Measurements from ENCODE around the gene SIRT7. TPM values are rescaled to one million over a fixed set of nuclear protein-coding genes. Genes with fewer than 3 reads are reported as not detected.
"Not testable (repeated sequence)": the region's sequence is repeated elsewhere in the genome, so short reads cannot be mapped to it uniquely, and the experiment has no call there.

SIRT7 gene
- polyA plus RNA-seq, 12 donors = 4.1 to 15.8 (median 6.4) TPM; not detected in 1

GRCh38 chr17:81955756-81956544 lies 38.0 kb upstream of the SIRT7 start:
- DNase-seq = no peak

- no peak for DNase-seq
These were observed 37.2 kb upstream of the SIRT7 start for GRCh38 chr17:81955058-81955681.

- no peak for DNase-seq
These were observed 36.4 kb upstream of the SIRT7 start for GRCh38 chr17:81954131-81955057.

- DNase-seq = not testable (repeated sequence)
These were observed 35.5 kb upstream of the SIRT7 start for GRCh38 chr17:81953443-81953842.

- DNase-seq = no peak
These were observed 34.8 kb upstream of the SIRT7 start for GRCh38 chr17:81952792-81953228.

- no peak for DNase-seq
These were observed 34.1 kb upstream of the SIRT7 start for GRCh38 chr17:81951785-81952684.

GRCh38 chr17:81950501-81950900 lies 32.5 kb upstream of the SIRT7 start:
- no peak for DNase-seq

GRCh38 chr17:81948635-81949378 lies 30.8 kb upstream of the SIRT7 start:
- no peak for DNase-seq

- DNase-seq = no peak
These were observed 29.2 kb upstream of the SIRT7 start, which contains the start of gene MYADML2 for GRCh38 chr17:81947189-81947588. MYADML2 (minus strand) TSS chr17:81947233; CDS start chr17:81941741, 5,492 bp downstream.

GRCh38 chr17:81944858-81945257 lies 26.9 kb upstream of the SIRT7 start:
- DNase-seq = no peak

- no peak for DNase-seq
These were observed 24.2 kb upstream of the SIRT7 start for GRCh38 chr17:81942167-81942553.

GRCh38 chr17:81941484-81942166 lies 23.6 kb upstream of the SIRT7 start:
- DNase-seq = no peak

- DNase-seq = no peak
These were observed 22.8 kb upstream of the SIRT7 start for GRCh38 chr17:81940538-81941483.

GRCh38 chr17:81939881-81940385 lies 22.0 kb upstream of the SIRT7 start:
- no peak for DNase-seq

- DNase-seq = no peak
These were observed 21.2 kb upstream of the SIRT7 start for GRCh38 chr17:81939218-81939617.

- no peak for DNase-seq
These were observed 17.7 kb upstream of the SIRT7 start for GRCh38 chr17:81935709-81936084.

- DNase-seq = no peak
These were observed 17.1 kb upstream of the SIRT7 start for GRCh38 chr17:81934850-81935708.
